GM12878 (cell line): Measurements from ENCODE around the gene FANK1. TPM values are rescaled to one million over a fixed set of nuclear protein-coding genes. Genes with fewer than 3 reads are reported as not detected.

Experiments used
- ATAC-seq: fragments of 200-7000 bp; cut with Tn5 transposase; 3 replicates; pipeline ENCODE4 v1.9.1; 2020; ENCODE audit warnings: mild to moderate bottlenecking, moderate library complexity
- BruUV-seq: library from RNA; stranded (reverse); fragments of 400-500 nt; replicated peaks from 2 replicates; lab custom pipeline; 2021; lab: Mats Ljungman, UMichigan
- CTCF ChIA-PET: fragments of 300-600 bp; sonication (Branson Sonifier 250); formaldehyde crosslinking; extraction: SDS; loops from one replicate; lab custom pipeline; 2021; ENCODE audit warnings: inconsistent platforms; lab: Yijun Ruan, JAX
- POLR2A ChIA-PET: fragments of 350-600 bp; formaldehyde crosslinking; extraction: SDS; loops from one replicate; lab custom pipeline; 2021; ENCODE audit warnings: inconsistent platforms; lab: Charles Lee
- RAD21 ChIA-PET: fragments of 300-600 bp; sonication (Branson Sonifier 250); formaldehyde crosslinking; loops from one replicate; lab custom pipeline; 2023; ENCODE audit warnings: antibody characterized with exemption; ENCODE audit not compliant: unreplicated experiment; lab: Charles Lee
- SMC1A ChIA-PET: fragments of 300-600 bp; sonication (Branson Sonifier 250); formaldehyde crosslinking; loops from one replicate; lab custom pipeline; 2023; ENCODE audit not compliant: unreplicated experiment, uncharacterized antibody; lab: Charles Lee
- DNase-seq: peaks from one replicate; pipeline ENCODE4 v3.0.0-alpha.2; 2011; ENCODE audit warnings: low read depth, low spot score
- FAIRE-seq: peaks from 3 replicates; lab custom pipeline; 2011; peaks lifted over from hg19 to GRCh38; lab: Jason Lieb, UNC
- H2AFZ ChIP-seq: 2 replicates; pipeline ENCODE4 v1.6.0; 2011; ENCODE audit warnings: low read depth, low read length, control low read depth; ENCODE audit not compliant: control insufficient read depth
- H3K27ac ChIP-seq: 2 replicates; pipeline ENCODE4 v1.5.1; 2011; ENCODE audit warnings: control low read depth; ENCODE audit not compliant: control insufficient read depth, insufficient read depth
- H3K27me3 ChIP-seq, 2 experiments: replicated peaks in 1 of 2; 2 replicates each; pipeline versions ENCODE4 v1.6.0 to v1.6.1; 2011; ENCODE audit warnings: low read length in 1 of 2; ENCODE audit not compliant: control insufficient read depth in 2 of 2, insufficient read depth in 2 of 2
- H3K36me3 ChIP-seq, 2 experiments: 2 replicates each; pipeline ENCODE4 v1.5.1; 2011; ENCODE audit warnings: low read length in 1 of 2; ENCODE audit not compliant: control insufficient read depth in 2 of 2, insufficient read depth in 2 of 2
- H3K4me1 ChIP-seq: 2 replicates; pipeline ENCODE4 v1.6.1; 2011; ENCODE audit warnings: mild to moderate bottlenecking, low read length, moderate library complexity, mixed read lengths; ENCODE audit not compliant: control insufficient read depth, insufficient read depth
- H3K4me2 ChIP-seq: 2 replicates; pipeline ENCODE4 v1.6.0; 2011; ENCODE audit warnings: control low read depth; ENCODE audit not compliant: control insufficient read depth, insufficient read depth
- H3K4me3 ChIP-seq: fragments of 200-600 bp; sonication (generic); 2 replicates; pipeline ENCODE4 v1.5.1; 2016
- H3K79me2 ChIP-seq: 2 replicates; pipeline ENCODE4 v1.6.0; 2011; ENCODE audit warnings: low read length; ENCODE audit not compliant: control insufficient read depth, insufficient read depth
- H3K9ac ChIP-seq: 2 replicates; pipeline ENCODE4 v1.8.0; 2011; ENCODE audit warnings: low read length, control low read depth, mixed read lengths; ENCODE audit not compliant: control insufficient read depth, insufficient read depth
- H3K9me3 ChIP-seq: replicated peaks from 3 replicates; pipeline ENCODE4 v1.5.1; 2011; ENCODE audit warnings: mild to moderate bottlenecking, low read length; ENCODE audit not compliant: control insufficient read depth, insufficient read depth
- H4K20me1 ChIP-seq: 2 replicates; pipeline ENCODE4 v1.6.0; 2011; ENCODE audit not compliant: control insufficient read depth, insufficient read depth
- BRCA1 ChIP-seq: IDR thresholded peaks from 2 replicates; pipeline ENCODE4 v1.6.1; 2011; ENCODE audit warnings: low read depth, low read length, improper control_type of control experiment
- CBX5 ChIP-seq: sonication (generic); IDR thresholded peaks from 2 replicates; pipeline ENCODE4 v1.6.1; 2016; ENCODE audit warnings: low read depth, moderate library complexity, mild to moderate bottlenecking, inconsistent platforms
- CEBPB ChIP-seq, 2 experiments: fragments of 150-350 bp in 1 of 2; IDR thresholded peaks; 2 replicates each; pipeline ENCODE4 v1.6.1; 2012 to 2014; ENCODE audit warnings: low read depth in 2 of 2, low read length in 2 of 2, borderline replicate concordance in 1 of 2, inconsistent platforms in 1 of 2
- FOXK2 ChIP-seq: fragments of 450-650 bp; IDR thresholded peaks from 2 replicates; pipeline ENCODE4 v1.6.1; 2017; ENCODE audit warnings: mild to moderate bottlenecking, moderate library complexity
- NFXL1 ChIP-seq: fragments of 450-650 bp; IDR thresholded peaks from 2 replicates; pipeline ENCODE4 v1.6.1; 2017; ENCODE audit warnings: antibody characterized with exemption, mild to moderate bottlenecking, borderline replicate concordance
- POU2F2 ChIP-seq: IDR thresholded peaks from 3 replicates; pipeline ENCODE4 v1.6.1; 2011; ENCODE audit warnings: low read depth, mild to moderate bottlenecking, low read length, borderline replicate concordance
- TCF3 ChIP-seq: IDR thresholded peaks from 2 replicates; pipeline ENCODE4 v1.6.1; 2012; ENCODE audit warnings: low read depth, mild to moderate bottlenecking, low read length, borderline replicate concordance; ENCODE audit not compliant: insufficient read depth
- WGBS: methylation state at CpG from one replicate; pipeline ENCODE4 v1.1.6; 2016; ENCODE audit warnings: low lambda C conversion rate; ENCODE audit not compliant: insufficient replicate concordance, insufficient coverage; ENCODE audit errors: missing lambda C conversion rate; 5-methylcytosine and 5-hydroxymethylcytosine counted together
- in situ Hi-C: fragments of 300-500 bp; cut with MboI; formaldehyde crosslinking; loops from 9 replicates; pipeline ENCODE4 v1.14.3; 2018; ENCODE audit warnings: mixed read lengths
- intact Hi-C: fragments of 100-400 bp; cut with micrococcal nuclease; formaldehyde crosslinking; loops from one replicate; pipeline ENCODE4 v1.14.2; 2022; ENCODE audit not compliant: unreplicated experiment
- polyA plus RNA-seq, 11 experiments: library from polyadenylated mRNA; depleted of rRNA in 4 of 11; unstranded in 6 of 11; stranded (reverse) in 5 of 11; fragments of >200 nt; fragmentation: Nextera tagmentation in 4 of 11; fragmentation: Illumina TruSeq in 1 of 11; extraction: Ambion mirVana in 4 of 11; extraction: Trizol in 1 of 11; gene quantifications; 1 replicate in 1 of 11; 2 replicates in 10 of 11; pipeline versions ENCODE4 v1.2.1 to v1.2.3, GENCODE V29; 2011 to 2016; ENCODE audit warnings: inconsistent platforms in 2 of 11, missing spikeins in 2 of 11, low read depth in 1 of 11
- total RNA-seq, 4 experiments: library from RNA; depleted of rRNA in 3 of 4; stranded (reverse); fragments of >200 nt in 3 of 4; fragmentation: Illumina TruSeq in 1 of 4; extraction: Trizol in 1 of 4; gene quantifications; 2 replicates each; pipeline versions ENCODE4 v1.2.1 to v1.2.3, GENCODE V29; 2013 to 2021
- TF ChIP-seq, protein P1 (sequence below): IDR thresholded peaks from 2 replicates; pipeline ENCODE4 v1.6.1; 2012; ENCODE audit warnings: low read depth, low read length, improper control_type of control experiment
- TF ChIP-seq, protein P2 (sequence below): IDR thresholded peaks from 2 replicates; pipeline ENCODE4 v1.6.1; 2012; ENCODE audit warnings: improper control_type of control experiment, low read depth, low read length; ENCODE audit not compliant: insufficient replicate concordance

The FANK1 gene
- total and polyA plus RNA-seq, 10 of the 15 experiments (the other 5 are each of a cell fraction or from before 2014, with no cell fraction given) = 0.07 to 0.16 (median 0.13) TPM; not detected in 6

DNA sequence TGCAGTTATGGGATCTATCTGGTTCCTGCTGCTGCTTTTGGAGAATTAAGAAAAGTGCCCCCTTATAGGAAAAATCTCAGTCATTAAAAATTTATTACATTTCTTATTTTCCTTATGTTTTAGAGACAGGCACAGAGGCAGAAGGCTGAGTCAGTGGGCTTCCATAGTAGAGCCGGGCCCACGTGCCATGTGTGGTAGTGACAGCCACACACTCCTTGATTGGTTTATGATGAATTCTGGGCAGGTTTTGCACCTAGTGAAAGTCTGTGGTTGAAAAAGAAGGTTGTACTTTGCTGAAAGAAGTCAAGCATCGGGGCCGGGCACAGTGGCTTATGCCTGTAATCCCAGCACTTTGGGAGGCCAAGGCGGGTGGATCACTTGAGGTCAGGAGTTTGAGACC is 109.9 kb downstream of the FANK1 start:
- DNase-seq (no peak), ATAC-seq (no peak), FAIRE-seq (no peak)
- Histone ChIP-seq H3K4me1 (no peaks in the 10 kb centered on the region), H4K20me1 (no peaks in the 10 kb centered on the region), H2AFZ (no peak overlapping the region), H3K4me3 (no peak overlapping the region), H3K27me3 (no peaks in the 10 kb centered on the region), H3K27ac (no peak overlapping the region), H3K79me2 (no peaks in the 10 kb centered on the region), H3K4me2 (no peak overlapping the region), H3K36me3 (no peaks in the 10 kb centered on the region), H3K9ac (no peak overlapping the region), H3K9me3 (no peaks in the 10 kb centered on the region)
- RAD21 ChIA-PET = no interaction called here
- CTCF ChIA-PET = no interaction called here
- BruUV-seq = no TSS peak
- TF ChIP-seq FOXK2 (no peak), BRCA1 (no peak), TCF3 (no peak), CBX5 (no peak), POU2F2 (no peak), CEBPB (IDR thresholded peaks at IDR 0.05; ENCODE audit: borderline replicate concordance in 1 of 2, low read depth in 2 of 2, low read length in 2 of 2) (no peak), NFXL1 (no peak)
- TF ChIP-seq, protein P1, sequence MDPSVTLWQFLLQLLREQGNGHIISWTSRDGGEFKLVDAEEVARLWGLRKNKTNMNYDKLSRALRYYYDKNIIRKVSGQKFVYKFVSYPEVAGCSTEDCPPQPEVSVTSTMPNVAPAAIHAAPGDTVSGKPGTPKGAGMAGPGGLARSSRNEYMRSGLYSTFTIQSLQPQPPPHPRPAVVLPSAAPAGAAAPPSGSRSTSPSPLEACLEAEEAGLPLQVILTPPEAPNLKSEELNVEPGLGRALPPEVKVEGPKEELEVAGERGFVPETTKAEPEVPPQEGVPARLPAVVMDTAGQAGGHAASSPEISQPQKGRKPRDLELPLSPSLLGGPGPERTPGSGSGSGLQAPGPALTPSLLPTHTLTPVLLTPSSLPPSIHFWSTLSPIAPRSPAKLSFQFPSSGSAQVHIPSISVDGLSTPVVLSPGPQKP = no peak
- TF ChIP-seq, protein P2, sequence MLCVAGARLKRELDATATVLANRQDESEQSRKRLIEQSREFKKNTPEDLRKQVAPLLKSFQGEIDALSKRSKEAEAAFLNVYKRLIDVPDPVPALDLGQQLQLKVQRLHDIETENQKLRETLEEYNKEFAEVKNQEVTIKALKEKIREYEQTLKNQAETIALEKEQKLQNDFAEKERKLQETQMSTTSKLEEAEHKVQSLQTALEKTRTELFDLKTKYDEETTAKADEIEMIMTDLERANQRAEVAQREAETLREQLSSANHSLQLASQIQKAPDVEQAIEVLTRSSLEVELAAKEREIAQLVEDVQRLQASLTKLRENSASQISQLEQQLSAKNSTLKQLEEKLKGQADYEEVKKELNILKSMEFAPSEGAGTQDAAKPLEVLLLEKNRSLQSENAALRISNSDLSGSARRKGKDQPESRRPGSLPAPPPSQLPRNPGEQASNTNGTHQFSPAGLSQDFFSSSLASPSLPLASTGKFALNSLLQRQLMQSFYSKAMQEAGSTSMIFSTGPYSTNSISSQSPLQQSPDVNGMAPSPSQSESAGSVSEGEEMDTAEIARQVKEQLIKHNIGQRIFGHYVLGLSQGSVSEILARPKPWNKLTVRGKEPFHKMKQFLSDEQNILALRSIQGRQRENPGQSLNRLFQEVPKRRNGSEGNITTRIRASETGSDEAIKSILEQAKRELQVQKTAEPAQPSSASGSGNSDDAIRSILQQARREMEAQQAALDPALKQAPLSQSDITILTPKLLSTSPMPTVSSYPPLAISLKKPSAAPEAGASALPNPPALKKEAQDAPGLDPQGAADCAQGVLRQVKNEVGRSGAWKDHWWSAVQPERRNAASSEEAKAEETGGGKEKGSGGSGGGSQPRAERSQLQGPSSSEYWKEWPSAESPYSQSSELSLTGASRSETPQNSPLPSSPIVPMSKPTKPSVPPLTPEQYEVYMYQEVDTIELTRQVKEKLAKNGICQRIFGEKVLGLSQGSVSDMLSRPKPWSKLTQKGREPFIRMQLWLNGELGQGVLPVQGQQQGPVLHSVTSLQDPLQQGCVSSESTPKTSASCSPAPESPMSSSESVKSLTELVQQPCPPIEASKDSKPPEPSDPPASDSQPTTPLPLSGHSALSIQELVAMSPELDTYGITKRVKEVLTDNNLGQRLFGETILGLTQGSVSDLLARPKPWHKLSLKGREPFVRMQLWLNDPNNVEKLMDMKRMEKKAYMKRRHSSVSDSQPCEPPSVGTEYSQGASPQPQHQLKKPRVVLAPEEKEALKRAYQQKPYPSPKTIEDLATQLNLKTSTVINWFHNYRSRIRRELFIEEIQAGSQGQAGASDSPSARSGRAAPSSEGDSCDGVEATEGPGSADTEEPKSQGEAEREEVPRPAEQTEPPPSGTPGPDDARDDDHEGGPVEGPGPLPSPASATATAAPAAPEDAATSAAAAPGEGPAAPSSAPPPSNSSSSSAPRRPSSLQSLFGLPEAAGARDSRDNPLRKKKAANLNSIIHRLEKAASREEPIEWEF = no peak
- in situ Hi-C loops (no loop called here), intact Hi-C loops (no loop called here)
- POLR2A ChIA-PET = no interaction called here
- WGBS = 34% methylated on average over 4 of the region's 5 CpGs
- SMC1A ChIA-PET = no interaction called here
